GM19099 (cell line): Measurements from ENCODE around the gene PLP2.
A peak's percentile ranks its signal among the peaks of the same experiment; 100 is the strongest.

ENCODE experiments used
- POLR2A ChIP-seq: IDR thresholded peaks from 3 replicates; pipeline ENCODE4 v1.6.1; 2011; ENCODE audit warnings: low read depth; ENCODE audit not compliant: insufficient read length; ENCODE audit errors: extremely low read depth

PLP2 gene, protein sequence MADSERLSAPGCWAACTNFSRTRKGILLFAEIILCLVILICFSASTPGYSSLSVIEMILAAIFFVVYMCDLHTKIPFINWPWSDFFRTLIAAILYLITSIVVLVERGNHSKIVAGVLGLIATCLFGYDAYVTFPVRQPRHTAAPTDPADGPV

DNA sequence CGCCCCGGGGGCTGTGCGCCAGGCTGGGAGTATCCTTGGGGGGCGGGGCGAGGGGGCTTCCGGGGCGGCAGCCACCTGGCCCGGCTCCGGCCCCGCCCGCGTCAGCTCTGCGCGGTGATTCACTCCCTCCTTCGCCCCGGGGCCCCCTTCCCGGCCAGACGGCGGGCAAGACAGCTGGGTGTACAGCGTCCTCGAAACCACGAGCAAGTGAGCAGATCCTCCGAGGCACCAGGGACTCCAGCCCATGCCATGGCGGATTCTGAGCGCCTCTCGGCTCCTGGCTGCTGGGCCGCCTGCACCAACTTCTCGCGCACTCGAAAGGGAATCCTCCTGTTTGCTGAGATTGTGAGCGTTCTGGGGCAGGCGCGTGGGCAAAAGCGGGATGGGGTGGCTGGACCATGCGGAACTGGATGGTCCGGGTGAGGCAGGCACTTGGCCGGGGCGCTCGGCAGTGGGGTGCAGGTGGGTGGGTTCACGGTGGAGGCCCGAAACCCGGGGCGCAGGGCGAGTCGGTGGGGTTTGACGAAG is at the start of gene PLP2:
Gene PLP2, plus strand, starts transcription at position 147 of the 528 bp plus-strand sequence. Its CDS starts 103 bp downstream, at position 250.
- peak; percentile 57 for TF ChIP-seq POLR2A

DNA sequence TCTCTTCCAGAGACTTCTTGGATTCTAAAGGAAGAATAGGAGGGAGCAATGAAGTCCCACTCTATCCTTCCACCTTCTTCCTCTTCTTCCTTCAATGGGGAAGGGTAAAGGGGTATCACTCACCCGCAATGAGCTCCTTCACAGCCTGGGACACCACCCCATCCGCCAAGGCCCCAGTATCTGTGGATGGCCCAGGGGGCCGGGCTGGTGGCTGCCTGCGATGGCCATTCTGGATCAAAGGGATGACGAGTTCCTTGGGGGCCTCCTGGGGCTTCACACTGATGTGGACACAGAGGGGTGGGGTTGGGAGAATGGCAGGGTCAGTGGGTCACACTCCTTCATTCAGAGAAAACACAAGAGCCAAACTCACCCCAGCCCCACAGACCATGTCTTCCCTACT is 49.2 kb upstream of the PLP2 start:
- no peak for TF ChIP-seq POLR2A

DNA sequence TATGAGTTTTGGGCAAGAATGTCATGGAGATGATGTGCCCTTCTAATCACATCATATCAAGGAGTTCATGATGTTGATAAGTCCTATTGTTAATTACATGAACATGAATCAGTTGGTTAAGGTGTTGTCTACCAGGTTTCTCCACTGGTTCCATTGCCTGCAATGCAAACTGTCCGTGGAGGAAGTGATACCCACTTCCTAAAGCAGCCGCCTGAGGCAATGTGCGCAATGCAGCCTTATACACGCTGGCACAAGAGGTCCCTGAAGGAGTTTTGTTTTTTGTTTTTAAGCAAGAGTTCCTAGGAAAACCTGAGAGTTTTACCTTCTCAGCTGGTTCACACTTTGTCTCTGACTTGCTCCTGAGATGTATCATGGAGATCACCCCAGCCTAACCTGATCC is 42.3 kb upstream of the PLP2 start:
- TF ChIP-seq POLR2A = no peak

DNA sequence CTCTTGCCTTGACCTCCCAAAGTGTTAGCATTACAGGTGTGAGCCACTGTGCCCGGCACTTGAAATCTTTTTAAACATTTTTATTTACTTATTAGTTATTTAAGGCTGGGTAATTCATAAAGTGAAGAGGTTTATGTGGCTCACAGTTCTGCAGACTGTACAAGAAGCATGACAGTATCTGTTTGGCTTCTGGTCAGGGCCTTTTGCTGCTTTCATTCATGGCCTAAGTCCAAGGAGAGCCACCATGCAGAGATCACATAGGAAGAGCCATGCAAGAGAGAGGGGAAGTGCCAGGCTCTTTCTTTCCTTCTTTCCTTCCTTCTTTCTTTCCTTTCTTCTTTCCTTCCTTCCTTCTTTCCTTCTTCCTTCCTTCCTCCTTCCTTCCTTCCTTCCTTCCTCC is 37.9 kb upstream of the PLP2 start:
- no peak for TF ChIP-seq POLR2A

DNA sequence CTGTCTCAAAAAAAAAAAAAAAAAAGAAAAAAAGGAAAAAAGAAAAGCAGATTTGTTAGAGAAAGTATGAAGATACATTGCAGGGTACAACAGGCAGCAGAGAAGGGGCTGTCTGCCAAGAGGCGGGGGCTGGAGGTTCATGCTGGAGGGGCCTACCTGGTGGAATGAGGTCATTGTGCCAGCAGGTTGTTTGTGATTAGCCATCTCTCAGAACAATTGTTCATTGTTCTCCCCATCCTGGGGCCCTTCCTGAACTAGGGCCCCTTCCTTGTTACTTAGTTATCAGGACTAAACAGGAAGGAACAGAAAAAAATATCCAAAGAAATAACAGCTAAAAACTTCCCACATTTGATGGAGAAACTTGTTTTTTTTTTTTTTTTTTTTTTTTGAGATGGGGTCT is 34.2 kb upstream of the PLP2 start:
- TF ChIP-seq POLR2A = no peak

DNA sequence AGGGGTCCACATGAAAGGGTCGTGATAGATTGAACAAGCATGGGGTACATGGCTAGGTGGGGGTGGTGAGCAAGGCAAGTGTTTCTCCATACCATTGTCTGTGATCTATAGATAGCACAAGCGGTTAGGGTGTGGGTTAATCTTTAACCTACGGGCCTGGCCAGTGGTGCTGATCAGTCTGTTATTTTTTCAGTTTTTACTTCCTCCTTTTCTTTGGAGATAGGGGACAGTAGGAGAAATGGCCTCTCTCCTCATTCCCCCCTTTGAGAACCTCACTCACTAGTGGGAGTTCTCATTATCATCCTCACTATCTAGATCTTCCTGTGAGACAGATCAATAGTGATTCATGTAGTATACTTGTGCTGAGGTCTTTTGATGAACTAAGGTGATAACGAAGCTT is 32.0 kb upstream of the PLP2 start:
- TF ChIP-seq POLR2A = no peak

DNA sequence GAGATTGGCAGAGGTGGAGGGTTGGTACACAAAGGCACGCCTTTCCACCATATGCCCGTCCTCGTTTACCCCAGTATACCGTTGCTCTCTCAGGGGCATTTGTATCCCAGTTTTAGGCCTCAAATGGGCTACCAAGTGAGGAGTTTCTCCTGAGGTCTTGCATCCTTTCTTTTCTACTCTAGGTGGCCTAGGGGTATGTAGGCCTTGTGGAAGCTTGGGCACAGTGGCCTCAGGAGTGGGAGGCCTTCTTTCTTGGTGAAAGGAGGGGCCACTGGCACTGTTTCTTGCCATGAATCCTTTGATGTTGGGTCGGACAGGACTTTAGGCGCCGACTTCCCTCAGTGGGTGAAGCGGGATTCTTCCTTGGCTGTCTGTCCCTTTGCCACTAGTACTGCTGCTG is 24.4 kb upstream of the PLP2 start:
- no peak for TF ChIP-seq POLR2A

DNA sequence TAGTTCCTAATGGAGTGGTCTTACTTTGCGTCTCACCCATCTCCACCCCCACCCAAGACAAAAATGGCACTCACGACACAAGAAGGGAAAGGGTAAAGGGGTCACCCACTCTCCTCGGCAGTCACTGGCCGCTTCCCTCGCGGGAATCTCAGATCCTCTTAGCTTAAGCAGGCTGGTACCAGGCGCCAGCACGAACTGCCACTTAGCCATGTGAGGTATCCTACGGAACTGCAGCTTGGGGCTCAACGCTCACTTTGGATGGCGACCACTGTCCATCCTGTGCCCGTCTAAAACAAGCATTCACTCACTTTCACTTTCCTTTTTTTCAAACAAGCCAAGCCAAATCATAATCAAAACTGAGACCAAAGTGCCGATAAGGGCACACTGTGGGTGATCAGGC is 23.8 kb upstream of the PLP2 start:
- TF ChIP-seq POLR2A = no peak

DNA sequence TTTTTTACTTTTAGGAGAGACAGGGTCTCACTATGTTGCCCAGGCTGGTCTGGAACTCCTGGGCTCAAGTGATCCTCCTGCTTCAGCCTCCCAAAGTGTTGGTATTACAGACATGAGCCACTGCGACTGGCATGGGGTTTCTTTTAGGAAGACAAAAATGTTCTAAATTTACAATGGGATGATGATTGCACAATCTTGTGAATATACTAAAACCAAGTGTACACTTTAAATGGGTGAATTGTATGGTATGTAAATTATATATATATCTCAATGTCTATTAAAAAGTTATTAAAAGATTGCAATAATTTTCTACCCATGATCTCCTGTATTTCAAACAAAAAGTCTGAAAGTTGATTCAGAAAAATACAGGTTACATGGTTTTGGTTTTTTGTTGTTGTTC is 18.2 kb upstream of the PLP2 start:
- TF ChIP-seq POLR2A = no peak

DNA sequence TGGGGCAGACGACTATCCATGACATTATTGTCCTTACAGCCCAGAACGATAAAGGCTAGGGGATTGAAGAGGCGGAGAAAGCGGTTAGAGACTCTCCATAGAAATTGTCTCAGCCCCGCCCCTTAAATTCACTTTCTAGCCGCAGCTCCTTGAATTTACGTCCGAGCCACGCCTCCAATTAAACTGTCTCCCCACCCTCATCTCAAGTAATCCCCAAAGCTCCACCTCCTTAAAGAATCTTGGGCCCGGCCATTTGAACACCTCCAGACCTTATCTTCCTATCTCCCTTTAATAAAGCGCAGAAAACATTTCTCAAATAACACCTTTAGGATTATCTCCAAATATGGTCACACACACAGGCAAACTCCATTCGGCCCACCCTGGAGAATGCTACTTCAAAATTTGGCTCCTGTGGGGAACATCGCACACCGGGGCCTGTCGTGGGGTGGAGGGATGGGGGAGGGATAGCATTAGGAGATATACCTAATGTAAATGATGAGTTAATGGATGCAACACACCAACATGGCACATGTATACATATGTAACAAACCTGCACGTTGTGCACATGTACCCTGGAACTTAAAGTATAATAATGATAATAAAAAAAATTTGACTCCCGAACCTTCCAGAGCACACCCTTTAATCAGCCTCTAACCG is 16.3 kb upstream of the PLP2 start:
- no peak for TF ChIP-seq POLR2A

DNA sequence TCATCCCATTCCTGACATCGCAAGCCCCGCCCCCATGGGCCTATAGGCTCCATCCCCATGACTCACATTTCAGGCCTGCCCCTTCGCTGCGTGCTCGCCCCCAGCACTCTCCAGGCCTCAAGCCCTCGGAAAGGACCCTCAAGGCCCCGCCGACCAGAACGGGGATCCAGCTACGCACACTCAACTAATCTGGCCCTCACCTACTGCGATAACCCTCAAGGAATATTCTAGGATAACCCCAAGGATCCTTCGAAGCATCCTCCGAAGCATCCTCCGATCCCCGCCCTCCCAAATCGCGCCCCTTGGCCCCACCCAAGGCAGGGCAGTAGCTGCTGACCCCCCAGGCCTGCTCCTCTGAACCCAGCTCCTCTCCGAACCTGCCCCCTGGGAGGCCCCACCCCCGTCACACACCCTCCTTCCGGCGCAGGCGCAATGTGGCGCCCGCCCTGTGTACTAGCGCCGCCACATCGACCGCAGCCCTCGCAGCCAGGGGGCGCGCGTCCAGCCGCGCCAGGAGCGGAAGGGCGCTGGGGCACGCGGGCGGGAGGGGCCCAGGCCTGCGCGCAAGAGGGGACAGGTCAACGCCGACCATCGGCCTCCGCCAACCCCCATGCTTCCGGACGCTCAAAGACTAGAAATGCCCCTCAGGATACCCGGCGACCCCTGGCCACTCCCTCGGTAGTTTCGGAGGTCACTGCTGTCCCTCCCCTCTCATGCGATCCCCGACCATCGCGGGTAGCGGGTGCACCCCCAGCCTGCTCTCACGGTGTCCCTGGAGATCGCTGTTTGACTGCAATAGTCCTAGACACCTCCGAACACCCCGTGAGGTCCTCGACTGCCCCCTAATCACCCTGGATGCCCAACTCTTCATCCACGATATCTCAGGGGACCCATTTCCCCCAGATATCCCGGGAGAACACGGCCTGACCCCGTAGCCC is 15.5 kb upstream of the PLP2 start:
- no peak for TF ChIP-seq POLR2A

DNA sequence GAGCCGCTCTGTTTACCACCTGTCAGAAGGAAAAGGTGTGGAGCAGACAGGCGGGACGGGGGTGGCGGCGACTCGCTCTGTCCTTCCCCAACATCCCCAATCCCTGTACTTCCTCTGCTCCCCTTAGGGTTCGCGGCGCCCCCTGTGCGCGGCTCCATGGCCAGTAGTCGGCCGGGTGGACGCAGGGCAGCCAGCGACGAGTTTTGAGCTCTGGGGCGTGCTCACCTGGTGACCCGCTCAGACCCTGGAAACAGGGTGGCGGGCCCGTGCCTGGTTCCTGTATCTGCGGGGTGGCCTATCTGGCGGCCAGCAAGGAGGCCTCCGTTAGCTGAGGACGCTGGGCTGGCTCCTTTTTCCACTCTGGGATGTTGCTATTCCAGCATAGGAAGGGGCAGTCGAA is 14.5 kb upstream of the PLP2 start:
- TF ChIP-seq POLR2A = no peak

DNA sequence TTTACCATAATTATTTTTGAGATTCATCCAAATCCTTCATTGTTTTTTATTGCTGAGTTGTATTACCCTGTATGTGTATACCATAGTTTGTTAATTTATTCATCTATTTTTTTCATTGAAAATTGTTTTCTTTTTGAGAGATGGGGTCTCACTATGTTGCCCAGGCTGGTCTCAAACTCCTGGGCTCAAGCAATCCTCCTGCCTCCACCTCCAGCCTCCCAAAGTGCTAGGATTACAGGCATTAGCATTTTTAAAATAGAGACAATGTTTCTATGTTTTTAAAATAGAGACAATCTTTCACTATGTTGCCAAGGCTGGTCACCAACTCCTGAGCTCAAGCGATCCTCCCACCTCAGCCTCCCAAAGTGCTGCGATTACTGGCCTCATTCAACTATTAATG is 10.8 kb upstream of the PLP2 start:
- TF ChIP-seq POLR2A = no peak

DNA sequence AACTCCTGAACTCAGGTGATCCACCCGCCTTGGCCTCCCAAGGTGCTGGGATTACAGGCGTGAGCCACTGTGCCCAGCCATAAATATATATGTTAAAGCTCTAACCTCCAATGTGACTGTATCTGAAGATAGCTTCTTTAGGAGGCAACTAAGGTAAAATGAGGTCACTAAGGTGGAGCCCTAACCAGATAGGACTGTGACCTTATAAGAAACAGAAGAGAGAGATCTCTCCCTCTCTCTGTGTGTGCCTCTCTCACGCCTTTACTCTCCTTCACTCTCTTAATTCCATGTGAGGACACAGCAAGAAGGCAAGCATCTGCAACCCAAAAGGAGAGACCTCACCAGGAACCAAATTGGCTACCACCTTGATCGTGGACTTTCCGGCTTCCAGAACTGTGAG is 10.1 kb upstream of the PLP2 start:
- no peak for TF ChIP-seq POLR2A

DNA sequence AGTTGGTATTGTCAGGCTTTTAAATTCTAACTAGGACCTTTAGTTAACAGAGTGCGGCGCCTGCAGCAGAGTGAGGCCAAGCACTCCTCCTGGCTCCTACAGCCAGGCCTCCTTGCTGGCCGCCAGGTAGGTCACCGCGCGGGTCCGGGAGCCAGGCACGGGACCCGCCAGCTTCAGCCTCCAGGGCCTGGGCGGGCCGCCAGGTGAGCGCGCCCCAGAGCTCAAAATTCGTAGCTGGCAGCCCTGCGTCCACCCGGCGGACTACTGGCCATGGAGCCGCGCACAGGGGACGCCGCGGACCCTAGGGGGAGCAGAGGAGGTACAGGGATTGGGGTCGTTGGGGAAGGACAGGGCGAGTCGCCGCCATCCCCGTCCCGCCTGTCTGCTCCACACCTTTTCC is 9.1 kb upstream of the PLP2 start, which contains the start of gene MAGIX:
Gene MAGIX, plus strand, starts transcription at position 139 of the 400 bp plus-strand sequence. Its CDS starts 132 bp downstream, at position 271.
- no peak for TF ChIP-seq POLR2A
